NCI-H187 (cell line): Measurements from ENCODE around the gene DNAJC12.
"Not testable (repeated sequence)": the region's sequence is repeated elsewhere in the genome, so short reads cannot be mapped to it uniquely, and the experiment has no call there.

Experiments used
- DNase-seq, 2 experiments: peaks; one replicate each; lab custom pipeline; 2025; lab: John Stamatoyannopoulos, UW

Gene DNAJC12

DNA sequence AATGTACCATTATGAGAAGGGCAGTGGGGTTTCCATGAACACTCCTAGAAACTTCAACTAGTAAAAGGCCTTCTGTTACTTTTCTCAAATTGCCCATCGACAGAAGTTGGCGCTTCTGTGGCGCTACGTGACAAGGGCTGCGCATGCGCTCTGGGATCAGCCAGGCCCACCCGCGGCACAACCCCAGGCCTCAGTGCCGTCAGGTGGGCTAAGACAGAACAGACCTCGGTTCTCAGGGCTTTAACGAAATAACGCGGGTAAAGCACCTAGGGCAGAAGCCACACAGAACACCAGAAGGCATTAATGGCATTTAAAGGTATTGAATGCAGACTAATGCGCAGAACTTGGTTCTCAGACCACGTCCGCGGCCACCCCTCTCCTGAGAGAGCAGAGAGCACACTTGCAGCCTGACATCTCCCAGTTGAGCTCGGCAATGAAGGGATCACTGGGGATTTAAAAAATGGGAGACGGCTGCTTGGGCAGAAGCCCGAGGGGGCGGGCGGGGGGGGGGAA, 74.4 kb downstream of the DNAJC12 start:
- peak; percentile 44 to 68 for DNase-seq

DNA sequence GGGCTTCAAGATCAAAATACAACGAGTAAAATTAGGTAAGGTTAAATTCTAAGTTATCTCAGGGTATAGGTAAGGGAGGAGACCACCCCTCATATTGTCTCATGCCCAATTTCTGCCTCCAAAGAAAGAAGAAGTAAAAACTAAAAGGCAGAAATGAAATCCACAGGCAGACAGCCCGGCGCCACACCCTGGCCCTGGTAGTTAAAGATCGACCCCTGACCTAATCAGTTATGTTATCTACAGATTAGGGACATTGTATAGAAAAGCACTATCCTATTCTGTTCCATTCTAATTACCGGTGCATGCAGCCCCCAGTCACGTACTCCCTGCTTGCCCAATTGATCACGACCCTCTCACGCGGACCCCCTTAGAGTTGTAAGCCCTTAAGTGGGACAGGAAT, 75.4 kb downstream of the DNAJC12 start:
- not testable (repeated sequence) for DNase-seq

- no peak for DNase-seq
Observed at GRCh38 chr10:67760272-67760671, 77.7 kb downstream of the DNAJC12 start.
